ENCODE results near the gene PPP1R10.
"Not testable (repeated sequence)": the region's sequence is repeated elsewhere in the genome, so short reads cannot be mapped to it uniquely, and the experiment has no call there.

Gene PPP1R10

DNA sequence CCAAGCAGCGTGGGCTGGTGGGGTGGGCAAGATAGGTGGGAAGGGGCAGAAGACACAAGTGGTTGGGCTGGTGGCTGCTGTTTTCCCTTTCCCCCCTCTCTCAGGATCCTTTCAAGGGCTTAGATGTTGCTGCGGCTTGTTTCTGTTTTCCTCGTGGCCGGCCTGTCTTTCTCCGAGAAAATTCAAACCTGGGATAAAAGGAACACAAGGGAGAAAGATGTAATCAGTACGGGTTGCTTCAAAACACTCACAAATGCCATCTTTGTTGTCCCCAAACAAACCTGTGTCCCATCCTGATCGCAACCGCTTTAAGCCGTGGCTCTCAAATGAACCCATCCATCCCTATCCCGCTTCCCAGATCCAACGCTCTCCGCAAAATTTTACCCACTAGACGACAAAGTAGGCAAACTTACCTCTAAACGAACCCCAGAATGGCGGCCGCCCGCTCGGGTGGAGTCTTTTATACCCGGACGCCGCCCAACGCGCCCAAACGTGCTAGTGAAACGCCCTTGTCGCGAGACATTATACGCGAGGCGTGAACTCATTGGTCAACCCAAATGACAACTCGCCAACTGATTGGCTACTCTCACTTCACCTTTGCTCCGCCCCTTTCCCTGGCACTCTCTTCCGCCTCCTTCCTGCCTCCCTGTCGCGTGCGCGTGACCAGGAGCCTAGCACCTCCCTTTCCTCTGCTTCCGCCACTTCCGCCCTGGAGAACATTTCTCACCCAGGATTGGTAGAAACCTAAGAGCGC is at the start of gene PPP1R10:
Gene PPP1R10, minus strand, starts transcription at position 433 of the 754 bp plus-strand sequence. CDS start 7,299 bp downstream, outside the sequence.
- peak; percentile 99 for DNase-seq
- in situ Hi-C loops (cut with HindIII; ENCODE audit: low pct_ligation_motif_present, low pct_unique_long_range_greater_than_20kb, low sequenced_read_pairs): no loop called here

DNA sequence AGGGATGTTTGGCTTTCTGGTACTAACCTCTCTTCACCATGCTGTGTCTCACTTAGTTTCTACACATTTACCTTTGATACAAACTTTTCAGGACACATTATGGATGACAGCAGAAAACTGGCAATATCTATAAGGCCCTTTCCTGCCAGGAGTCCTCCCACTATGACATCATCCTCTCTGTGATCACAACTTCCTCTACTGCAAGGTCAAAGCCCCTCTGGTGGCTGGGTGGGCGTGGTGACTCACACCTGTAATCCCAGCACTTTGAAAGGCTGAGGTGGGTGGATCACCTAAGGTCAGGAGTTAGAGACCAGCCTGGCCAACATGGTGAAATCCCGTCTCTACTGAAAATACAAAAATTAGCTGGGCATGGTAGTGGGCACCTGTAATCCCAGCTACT is 49.3 kb upstream of the PPP1R10 start:
- DNase-seq; in situ Hi-C loops (cut with HindIII; ENCODE audit: low pct_ligation_motif_present, low pct_unique_long_range_greater_than_20kb, low sequenced_read_pairs): not testable (repeated sequence)

DNA sequence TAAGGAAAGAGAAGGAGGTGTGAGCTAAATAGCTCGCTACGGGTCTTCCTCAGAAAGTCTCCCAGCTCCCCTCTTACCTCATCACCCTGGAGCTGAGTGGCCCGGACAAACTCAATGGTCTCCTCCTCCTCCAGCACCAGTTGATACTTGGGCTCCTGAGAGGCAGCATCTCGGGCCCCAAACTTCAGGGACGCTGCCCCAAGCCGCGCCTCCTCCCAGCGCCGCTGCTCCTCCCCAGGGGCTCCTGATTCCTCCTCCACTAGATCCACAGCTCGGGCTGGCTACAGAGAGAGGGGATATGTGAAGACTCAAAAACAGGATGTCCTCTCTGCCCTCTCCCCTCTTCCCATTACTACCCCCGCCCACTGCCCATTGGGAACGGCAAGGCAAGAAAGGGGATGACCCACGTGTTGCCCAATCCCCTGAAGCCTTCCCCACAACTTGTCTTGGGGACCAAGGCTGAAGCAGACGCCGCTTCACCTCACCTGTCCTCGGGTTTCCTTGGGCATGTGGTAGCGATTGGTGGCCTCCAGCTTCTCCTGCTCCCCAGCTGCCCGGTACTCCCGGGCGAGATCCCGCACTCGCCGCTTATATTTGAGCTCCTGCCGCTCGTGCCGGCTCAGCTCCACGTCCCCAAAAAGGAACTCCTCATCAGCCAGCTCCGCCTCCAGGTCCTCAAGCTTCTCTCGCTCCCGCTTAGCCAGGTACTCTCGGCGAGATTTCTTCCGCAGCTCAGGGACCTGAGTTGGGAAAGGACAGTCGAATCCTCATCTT is 48.1 kb upstream of the PPP1R10 start:
- in situ Hi-C loops (cut with HindIII; ENCODE audit: low pct_ligation_motif_present, low pct_unique_long_range_greater_than_20kb, low sequenced_read_pairs): no loop called here
- no peak for DNase-seq

DNA sequence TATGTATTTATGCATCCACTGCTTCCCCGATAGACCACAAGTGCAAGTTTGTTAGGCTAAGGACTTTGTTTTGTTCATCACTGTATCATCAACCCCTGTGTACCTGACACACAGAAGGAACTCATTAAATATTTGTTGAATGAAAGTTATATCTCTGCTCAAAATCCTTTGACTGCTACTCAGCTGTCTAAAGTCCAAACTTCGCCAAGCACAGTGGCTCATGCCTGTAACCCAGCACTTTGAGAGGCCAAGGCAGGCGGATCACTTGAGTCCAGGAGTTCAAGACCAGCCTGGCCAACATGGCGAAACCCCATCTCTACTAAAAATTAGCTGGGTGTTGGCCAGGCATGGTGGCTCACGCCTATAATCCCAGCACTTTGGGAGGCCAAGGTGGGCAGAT is 40.9 kb upstream of the PPP1R10 start:
- DNase-seq; in situ Hi-C loops (cut with HindIII; ENCODE audit: low pct_ligation_motif_present, low pct_unique_long_range_greater_than_20kb, low sequenced_read_pairs): not testable (repeated sequence)

DNA sequence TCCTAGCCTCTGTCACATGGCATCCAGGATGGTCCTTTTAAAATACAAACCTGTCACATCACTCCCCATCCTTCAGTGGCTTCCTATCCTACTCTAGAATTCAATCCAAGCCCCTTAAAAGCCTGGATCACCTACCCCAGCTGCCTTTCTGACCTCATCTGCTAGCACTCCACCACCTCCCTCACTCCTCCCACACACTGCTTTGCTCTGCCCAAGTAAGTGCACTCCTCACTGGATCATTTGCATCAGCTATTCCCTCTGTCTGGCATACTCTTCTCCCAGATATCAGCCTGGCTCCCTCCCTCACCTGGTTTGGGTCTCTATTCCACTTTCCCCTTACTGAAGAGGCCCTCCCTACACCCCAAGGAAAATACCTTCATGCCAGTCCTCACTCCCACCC is 40.4 kb upstream of the PPP1R10 start:
- in situ Hi-C loops (cut with HindIII; ENCODE audit: low pct_ligation_motif_present, low pct_unique_long_range_greater_than_20kb, low sequenced_read_pairs): no loop called here
- DNase-seq: no peak

DNA sequence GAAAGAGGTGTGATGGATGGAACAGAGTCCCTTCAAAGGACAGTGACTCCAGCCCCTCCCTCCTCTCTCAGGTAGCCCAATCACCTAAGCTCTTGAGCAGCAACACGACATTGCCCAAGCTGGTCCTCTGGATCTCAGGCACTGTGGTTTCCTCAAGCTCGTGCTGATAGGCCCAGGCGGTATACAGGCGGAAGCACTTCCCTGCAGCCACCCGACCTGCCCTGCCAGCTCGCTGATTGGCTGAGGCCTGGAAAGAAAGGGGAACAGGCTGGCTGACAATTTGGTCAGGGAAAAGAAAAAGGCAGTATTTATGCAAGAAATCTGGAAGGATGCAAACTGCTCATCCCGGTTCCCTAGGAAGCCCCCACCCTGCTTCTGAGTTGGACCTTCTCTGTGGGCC is 39.5 kb upstream of the PPP1R10 start:
- in situ Hi-C loops (cut with HindIII; ENCODE audit: low pct_ligation_motif_present, low pct_unique_long_range_greater_than_20kb, low sequenced_read_pairs): no loop called here
- DNase-seq: no peak

DNA sequence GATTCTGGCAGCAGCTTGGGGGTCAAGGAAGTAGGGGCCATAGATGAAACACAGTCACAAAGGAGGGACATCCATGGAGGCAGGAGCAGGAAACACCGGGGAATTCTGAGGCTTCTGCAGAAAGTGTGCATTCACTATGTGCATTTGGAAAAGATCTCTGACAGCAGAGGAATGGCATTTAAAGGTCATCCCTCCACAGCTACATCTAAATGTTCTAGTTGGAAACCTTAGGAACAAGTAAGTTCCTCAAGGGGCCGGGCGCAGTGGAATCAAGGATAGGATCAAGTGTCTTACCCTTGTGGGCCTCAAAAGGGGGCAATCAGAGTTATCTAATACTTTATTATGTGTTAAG is 38.7 kb upstream of the PPP1R10 start:
- in situ Hi-C loops (cut with HindIII; ENCODE audit: low pct_ligation_motif_present, low pct_unique_long_range_greater_than_20kb, low sequenced_read_pairs): no loop called here
- no peak for DNase-seq

DNA sequence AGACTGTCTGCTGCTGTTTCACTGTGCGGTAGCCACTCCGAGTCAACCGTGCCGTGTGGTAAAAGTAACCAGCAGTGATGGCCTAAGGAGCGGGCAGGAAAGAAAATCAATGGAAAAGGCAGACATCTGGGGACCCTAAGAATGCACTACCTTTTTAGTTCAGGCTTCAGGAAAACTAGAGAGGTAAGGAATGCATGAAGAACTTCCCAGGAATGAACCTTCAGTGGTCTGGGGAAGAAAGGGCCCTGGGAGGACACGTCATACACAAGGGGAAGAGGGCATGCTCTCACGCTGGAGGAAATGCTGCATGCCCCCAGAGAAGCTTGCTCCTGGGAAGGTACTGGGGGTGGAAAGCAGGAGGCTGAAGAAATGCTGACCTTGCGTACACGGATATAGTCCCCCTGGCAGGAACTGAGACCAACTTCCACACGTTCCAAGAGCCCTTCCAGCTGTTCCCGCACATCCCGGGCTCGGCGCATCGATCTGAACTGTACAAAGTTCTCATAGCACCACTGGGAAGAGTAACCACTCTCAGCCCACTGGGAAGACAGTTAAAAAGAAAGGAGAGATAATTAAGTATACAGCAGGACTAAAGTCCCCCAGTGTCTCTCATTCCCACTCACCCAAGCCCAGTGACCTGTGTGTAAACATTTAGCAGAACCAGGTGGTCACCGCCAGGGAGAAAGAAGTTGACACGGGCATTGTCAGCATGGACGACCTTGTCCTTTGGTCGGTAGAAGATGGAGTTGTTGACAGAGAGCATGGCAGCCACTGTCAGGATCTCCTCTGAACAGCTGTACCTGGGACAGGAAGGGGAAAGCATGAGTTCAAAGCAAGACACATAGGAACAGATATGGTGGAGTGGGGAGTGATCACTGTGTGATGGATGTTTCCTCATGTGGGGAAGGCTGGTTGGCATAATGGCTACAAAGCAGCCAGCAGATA is 38.0 kb upstream of the PPP1R10 start:
- in situ Hi-C loops (cut with HindIII; ENCODE audit: low pct_ligation_motif_present, low pct_unique_long_range_greater_than_20kb, low sequenced_read_pairs): no loop called here
- no peak for DNase-seq

DNA sequence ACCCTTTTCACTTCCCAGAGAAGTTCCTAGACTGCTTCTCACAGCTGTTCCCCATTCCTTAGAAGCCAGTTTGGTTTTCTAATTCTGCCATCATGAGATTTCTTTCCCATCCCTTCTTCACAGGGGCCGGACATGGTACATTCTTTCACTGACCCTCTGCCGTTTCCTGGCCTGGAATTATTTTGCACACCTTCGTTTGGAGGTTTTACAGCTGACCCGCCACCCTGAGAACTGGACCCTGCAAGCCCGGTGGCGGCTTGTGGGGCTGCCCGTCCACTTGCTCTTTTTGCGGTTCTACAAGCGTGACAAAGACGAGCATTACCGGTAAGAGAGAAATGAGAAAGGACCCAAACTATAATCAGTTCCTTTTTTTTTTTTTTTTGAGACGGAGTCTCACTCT is 34.1 kb upstream of the PPP1R10 start:
- no peak for DNase-seq
- in situ Hi-C loops (cut with HindIII; ENCODE audit: low pct_ligation_motif_present, low pct_unique_long_range_greater_than_20kb, low sequenced_read_pairs): no loop called here

DNA sequence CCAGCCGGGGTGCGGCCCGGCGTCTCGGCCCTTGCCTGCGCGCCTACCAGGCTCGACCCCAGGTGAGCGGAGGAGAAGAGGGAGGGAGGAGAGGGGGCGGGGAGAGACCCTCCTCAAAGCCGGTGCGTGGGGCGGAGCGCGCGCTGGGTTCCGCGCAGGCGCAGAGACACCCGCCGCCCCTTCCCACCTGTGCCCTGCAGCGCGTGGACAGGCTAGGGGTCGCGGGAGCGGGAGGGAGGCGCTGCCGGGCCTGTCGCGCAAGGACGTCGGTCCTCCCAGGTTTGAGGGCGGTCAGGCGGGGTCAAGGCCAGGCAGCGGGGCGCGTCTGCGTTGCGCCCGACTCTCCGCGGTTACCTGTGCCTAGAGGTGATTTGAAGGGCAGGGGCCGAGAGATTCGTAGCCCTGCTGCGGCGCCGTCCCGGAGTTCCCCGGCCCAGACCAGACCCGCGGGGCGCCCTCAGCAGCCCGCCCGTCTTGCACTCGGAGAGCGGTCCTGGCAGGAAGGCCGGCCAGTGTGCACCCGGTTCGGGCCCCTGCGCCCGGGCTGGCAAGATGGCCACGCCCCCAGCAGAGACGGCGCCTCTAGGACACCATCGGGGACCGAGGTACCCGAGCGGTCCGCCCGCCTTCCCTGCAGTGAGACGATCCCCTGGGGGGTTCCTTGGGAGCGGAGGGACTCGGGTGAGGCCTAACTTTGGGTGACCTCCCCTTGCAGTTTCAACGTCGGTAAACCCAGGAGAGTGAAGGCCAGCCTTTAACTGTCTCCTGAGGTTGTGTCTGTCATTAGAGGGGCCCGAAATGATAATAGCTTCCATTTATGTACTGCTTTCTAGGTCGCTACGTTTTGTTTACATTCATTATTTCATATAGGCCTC is 30.4 kb upstream of the PPP1R10 start:
- in situ Hi-C loops (cut with HindIII; ENCODE audit: low pct_ligation_motif_present, low pct_unique_long_range_greater_than_20kb, low sequenced_read_pairs): no loop called here
- DNase-seq: peak; percentile 57

DNA sequence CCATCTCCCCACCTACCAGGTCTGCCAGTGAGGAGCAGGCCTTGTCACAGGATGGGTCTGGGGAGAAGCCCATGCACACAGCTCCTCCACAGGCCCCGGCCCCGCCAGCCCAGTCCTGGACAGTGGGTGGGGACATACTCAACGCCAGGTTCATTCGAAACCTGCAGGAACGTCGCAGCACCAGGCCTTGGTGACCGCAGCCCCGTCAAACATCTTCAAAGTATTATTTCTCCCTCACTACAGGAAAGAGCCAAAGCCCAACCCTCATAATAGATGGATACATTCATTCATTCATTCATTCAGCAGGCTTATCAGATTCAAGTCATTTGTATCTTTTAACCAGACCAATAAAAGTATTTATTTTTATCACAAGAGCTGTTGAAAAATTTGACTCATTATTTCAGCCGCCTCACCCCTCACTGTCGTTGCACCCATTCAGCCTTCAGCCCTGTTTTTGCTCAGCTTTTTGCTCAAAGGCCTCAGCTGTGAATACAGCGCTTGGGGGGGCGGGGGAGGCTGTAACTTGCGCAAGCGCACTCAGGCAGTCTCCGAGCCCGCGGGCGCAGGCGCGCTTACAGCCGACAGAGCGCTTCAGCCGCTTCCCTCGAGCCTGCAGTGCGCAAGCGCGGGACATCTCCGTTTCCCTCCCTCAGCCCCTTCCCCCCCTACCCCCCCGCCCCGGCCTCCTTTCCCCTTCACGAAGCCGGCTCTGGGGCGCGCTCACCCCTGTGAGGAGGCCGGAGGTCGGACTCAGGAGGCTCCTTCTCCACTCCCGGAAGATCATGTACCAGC is 29.6 kb upstream of the PPP1R10 start, which contains the start of gene C6orf136:
Gene C6orf136, plus strand, starts transcription at position 684 of the 792 bp plus-strand sequence. Its CDS starts 99 bp downstream, at position 783.
- DNase-seq: peak; percentile 88
- in situ Hi-C loops (cut with HindIII; ENCODE audit: low pct_ligation_motif_present, low pct_unique_long_range_greater_than_20kb, low sequenced_read_pairs): no loop called here

DNA sequence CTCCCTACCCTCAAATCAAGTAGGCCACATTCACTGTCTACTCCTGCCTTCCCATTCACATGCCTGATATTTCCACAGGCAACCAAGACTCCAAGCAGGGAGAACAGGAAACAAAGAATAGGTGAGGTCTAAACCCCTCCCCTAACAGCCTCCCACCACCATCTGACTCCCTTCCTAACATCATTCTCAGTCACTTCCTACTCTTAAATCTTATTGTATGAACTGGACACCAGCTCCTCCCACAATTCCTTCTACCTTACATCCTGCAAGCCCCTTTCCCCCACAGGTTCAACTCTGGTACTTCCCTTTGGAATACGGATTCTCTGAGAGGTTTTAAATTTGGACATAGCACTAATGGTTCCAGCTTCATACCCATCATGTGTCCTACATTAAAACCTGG is 28.9 kb upstream of the PPP1R10 start:
- in situ Hi-C loops (cut with HindIII; ENCODE audit: low pct_ligation_motif_present, low pct_unique_long_range_greater_than_20kb, low sequenced_read_pairs): no loop called here
- no peak for DNase-seq

DNA sequence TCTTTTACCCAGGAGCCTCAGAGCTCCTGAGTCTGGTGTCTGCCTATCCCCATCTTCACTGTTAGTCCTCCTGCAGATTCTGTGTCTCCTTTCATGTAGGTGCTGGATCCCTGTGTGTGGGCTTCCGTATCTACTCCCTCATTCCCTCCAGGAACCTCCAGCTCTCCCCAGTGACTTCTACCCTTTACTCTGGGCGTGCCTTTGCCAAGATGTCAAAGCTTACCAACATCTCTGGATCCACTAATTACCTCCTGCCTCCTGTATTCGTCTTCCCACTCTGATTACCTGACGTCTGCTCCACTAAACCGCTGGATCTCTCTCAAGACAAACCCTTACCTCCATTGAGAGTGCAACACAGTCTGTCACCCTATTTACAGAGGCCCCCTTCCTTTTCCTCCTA is 27.7 kb upstream of the PPP1R10 start:
- no peak for DNase-seq
- in situ Hi-C loops (cut with HindIII; ENCODE audit: low pct_ligation_motif_present, low pct_unique_long_range_greater_than_20kb, low sequenced_read_pairs): no loop called here

DNA sequence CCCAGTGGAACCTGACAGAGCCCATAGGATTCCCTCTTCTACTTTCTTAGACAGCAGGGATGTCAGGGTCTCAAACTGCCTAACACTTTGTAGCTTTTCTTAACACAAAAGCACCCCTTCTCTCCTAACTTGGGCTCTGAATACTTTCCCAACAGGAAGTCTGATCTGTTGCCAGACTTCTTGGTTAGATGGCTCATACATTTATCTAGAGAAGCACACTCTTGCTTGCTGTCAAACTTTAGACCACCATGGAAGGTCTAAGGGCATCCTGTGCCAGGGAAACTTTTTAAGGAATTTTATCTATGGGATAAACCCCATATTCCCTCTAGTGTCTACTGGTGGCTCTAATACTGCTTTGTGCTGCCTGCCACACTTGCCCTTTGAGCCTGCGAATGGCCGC is 26.6 kb upstream of the PPP1R10 start:
- in situ Hi-C loops (cut with HindIII; ENCODE audit: low pct_ligation_motif_present, low pct_unique_long_range_greater_than_20kb, low sequenced_read_pairs): no loop called here
- no peak for DNase-seq

DNA sequence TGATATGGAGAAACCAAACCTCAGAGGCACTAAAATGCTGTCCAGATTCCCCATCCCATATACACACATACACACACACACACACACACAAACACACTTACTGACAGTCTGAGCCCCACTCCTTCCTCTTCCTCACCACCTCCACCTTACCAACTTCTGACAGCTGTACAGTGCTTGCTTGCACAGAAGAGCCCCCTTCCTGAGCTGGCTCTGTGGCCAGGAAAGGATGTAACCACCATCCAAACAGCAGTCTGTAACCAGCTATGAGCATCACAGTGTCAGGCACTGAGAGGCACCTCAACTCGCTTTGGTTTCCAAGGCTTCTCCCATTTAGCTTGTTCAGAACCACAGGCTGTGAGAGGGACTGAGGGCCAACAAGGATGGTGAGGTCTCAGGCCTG is 24.0 kb upstream of the PPP1R10 start:
- no peak for DNase-seq
- in situ Hi-C loops (cut with HindIII; ENCODE audit: low pct_ligation_motif_present, low pct_unique_long_range_greater_than_20kb, low sequenced_read_pairs): no loop called here

DNA sequence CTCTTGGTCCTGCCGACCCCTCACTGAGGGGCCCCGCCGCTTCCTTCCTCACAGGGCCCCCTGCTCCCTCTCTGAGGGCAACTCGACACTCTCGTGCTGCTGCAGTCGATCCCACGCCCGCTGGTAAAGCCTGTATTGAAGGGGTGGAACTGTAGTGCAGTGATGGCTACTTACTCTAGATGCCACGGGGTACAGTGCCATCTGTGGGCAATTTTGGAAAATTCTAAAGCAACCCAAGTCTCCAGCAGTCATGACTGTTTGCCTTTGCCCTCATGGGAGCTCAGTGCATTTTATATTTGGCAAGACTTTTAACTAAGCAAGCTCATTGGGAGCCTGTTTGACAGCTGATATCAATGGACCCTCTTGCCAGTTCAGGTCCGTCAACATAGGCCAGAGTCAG is 23.4 kb upstream of the PPP1R10 start:
- DNase-seq: no peak
- in situ Hi-C loops (cut with HindIII; ENCODE audit: low pct_ligation_motif_present, low pct_unique_long_range_greater_than_20kb, low sequenced_read_pairs): no loop called here

DNA sequence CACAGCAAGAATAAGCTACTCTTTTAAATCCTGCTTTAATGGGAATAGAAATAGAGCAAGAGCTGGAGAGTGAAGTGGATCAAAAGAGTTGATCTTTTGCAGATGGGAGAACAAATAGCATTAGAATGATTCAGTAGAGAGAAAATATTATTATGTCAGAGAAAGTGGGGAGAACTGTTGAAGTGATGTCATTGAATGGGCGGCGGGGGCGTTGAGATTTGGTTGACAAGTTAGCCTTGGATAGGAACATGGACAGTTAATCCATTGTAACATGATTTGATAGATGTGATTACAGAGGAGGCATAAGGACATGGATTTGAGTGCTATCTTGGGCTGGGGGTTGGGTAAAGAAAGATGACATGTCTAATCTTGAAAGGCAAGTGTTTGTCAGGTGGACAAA is 18.8 kb upstream of the PPP1R10 start:
- DNase-seq: no peak
- in situ Hi-C loops (cut with HindIII; ENCODE audit: low pct_ligation_motif_present, low pct_unique_long_range_greater_than_20kb, low sequenced_read_pairs): no loop called here
